ENCODE measurements around the gene NSD2.

The NSD2 gene

DNA sequence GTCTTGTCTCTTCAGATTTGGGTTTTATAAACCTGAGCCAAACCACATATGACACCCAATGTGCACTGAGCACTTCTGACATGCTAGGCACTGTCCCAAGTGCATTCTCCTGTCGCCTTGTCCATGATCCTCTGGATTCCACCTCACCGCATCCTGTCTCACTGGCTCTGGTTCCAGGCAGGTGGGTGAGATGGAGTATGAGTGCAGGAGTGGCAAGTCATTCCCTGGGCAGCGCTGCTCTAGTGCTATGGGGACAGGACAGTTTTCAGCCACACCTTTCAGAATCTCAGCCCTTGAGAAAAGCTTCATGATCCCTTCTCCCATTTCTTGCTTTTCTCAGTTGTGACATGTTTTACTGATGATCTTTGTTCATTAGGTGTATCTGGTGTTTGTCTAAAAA lies 66.4 kb downstream of the NSD2 start:
- in situ Hi-C loops (cut with HindIII; ENCODE audit: low sequenced_read_pairs) = no loop called here

DNA sequence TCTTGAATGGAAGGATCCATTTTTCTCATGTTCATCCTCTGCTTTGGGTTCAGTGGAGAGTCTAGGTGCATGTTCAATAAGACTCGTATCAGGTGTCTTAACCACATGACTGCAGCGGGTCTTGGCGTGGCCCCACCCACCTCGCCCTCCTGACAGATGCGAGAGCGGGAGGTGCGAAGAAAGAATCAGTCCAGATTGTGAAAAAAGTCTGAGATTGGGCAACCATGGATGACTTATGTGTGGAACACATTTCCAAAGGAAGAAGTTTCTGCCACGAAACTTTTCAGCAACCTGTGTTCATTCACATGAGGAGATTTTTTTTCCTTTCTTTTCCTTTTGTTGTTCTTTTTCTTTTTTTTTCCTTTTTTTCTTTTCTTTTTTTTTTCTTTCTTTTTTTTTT lies 66.8 kb downstream of the NSD2 start:
- in situ Hi-C loops (cut with HindIII; ENCODE audit: low sequenced_read_pairs) = no loop called here

GRCh38 chr4:1939664-1940509 lies 68.7 kb downstream of the NSD2 start:
- in situ Hi-C loops (cut with HindIII; ENCODE audit: low sequenced_read_pairs) = no loop called here

- in situ Hi-C loops (cut with HindIII; ENCODE audit: low sequenced_read_pairs) = no loop called here
Measured at GRCh38 chr4:1940566-1940965, 69.4 kb downstream of the NSD2 start.

DNA sequence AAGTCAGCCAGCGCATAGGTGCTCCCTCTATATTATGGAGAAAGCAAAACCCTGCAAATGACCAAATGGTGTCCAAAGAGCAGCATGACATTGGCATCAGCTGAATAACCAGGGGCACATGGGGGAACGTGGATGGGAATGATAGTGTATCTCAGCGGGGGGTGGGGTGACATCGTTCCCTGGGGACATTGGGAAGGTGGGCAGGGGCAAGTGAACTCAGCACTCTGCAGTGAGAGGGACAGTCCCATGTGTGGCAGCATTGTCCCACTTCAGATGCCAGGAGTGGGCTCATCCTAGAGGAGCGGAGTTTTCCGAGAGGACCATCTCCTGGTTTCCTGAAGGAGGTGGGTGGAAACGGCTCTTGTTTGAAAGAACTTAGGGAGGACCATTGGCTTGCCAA lies 72.7 kb downstream of the NSD2 start:
- in situ Hi-C loops (cut with HindIII; ENCODE audit: low sequenced_read_pairs) = no loop called here

DNA sequence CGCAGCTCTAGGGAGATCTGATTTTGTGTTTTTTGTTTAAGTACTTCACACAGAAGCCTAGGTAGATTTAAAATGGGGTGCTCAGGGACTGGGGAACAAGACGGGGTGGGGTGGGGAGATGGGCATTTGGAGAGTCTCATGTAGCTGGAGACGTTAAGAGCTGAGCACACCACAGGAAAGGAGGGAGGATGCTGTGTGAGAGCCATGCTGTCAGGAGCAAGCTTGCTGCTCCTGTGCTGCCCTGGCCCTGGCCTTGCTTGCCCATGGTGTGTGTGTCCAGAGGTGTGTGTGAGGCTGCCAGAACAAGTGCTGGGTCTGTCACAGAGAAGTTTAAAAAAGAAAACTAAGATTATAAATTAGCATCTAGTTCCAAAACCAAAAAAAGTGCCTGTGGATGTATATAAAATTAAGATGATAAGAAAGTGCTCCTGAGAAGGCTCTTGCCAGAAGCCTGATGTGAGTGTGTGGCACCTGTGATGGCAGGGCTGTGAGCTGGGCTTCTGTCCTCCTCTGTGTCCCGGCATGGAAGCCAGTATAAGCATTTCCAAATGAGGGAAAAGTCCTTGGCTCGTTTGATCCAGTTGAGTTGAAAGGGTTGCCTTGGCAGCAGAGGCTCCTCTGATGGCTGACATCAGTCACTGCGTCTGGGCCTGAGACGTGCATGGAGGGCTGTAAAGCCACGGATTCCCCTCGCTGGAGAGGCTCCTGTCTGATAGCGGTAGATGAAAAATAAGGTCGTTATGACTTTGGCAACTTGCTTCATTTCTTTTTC lies 74.1 kb downstream of the NSD2 start:
- in situ Hi-C loops (cut with HindIII; ENCODE audit: low sequenced_read_pairs) = loop anchor here (5.0 kb wide), 1 partner anchor 62 kb away; the partner anchor contains the start of gene NELFA

DNA sequence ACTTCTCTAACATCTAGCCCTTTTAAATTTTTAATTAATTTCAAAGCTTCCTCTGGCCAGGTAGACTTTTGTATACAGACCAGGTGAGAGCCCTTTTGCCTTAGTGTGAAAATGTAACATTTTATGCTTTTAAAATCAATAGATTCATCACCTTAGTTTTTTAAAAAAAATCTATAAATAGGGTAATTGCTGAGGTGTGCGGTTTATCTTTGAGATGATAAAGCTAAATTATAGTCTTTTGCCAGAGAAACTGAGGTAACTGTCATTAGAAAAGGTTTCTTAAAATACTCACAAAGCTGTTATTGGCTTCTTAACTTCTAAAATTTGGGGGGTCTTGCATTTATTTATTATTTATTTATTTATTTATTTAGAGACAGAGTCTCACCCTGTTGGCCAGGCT lies 74.7 kb downstream of the NSD2 start:
- in situ Hi-C loops (cut with HindIII; ENCODE audit: low sequenced_read_pairs) = loop anchor here (5.0 kb wide), 1 partner anchor 61 kb away; the partner anchor contains the start of gene NELFA

GRCh38 chr4:1948232-1948631 lies 77.0 kb downstream of the NSD2 start:
- in situ Hi-C loops (cut with HindIII; ENCODE audit: low sequenced_read_pairs) = loop anchor here (5.0 kb wide), 1 partner anchor 59 kb away; the partner anchor contains the start of gene NELFA

- in situ Hi-C loops (cut with HindIII; ENCODE audit: low sequenced_read_pairs) = loop anchor here (5.0 kb wide), 1 partner anchor 58 kb away; the partner anchor contains the start of gene NELFA
Measured at GRCh38 chr4:1948892-1949436, 77.8 kb downstream of the NSD2 start.

- in situ Hi-C loops (cut with HindIII; ENCODE audit: low sequenced_read_pairs) = no loop called here
Measured at GRCh38 chr4:1950369-1950768, 79.2 kb downstream of the NSD2 start.

GRCh38 chr4:1952058-1952700 lies 81.0 kb downstream of the NSD2 start:
- in situ Hi-C loops (cut with HindIII; ENCODE audit: low sequenced_read_pairs) = no loop called here

DNA sequence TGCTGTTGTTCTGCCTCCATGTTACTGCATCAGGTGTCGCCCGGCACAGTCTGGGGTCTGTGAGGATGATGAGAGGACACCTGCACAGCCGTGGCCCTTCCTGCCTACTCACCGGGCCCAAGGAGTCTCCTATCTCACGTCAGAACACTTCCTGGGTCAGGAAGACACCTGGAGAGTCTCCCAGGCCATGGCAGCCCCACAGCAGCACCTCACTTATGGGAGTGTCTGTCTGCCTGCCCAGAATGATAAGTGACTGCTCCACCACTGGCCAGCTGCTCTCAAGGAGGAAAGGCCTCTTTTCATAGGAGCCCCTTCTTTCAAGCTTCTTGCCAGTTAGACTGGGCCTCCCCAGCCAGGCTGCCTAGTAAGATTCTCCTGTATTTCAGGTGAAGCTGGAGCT lies 81.5 kb downstream of the NSD2 start:
- in situ Hi-C loops (cut with HindIII; ENCODE audit: low sequenced_read_pairs) = no loop called here

DNA sequence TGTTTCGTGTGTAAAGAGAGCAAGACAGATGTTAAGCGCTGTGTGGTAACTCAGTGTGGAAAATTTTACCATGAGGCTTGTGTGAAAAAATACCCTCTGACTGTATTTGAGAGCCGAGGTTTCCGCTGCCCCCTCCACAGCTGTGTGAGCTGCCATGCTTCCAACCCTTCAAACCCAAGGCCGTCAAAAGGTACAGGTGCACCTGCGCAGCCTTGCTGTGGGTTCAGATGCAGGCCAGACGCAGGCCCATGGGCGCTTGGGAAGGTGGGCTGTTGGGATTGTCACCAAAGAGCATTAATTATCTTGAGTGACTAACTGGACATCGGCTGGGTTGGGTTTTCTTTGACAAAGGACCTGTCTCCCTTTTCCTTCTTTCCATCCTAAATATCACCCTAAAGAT lies 82.1 kb downstream of the NSD2 start:
- in situ Hi-C loops (cut with HindIII; ENCODE audit: low sequenced_read_pairs) = no loop called here

- in situ Hi-C loops (cut with HindIII; ENCODE audit: low sequenced_read_pairs) = loop anchor here (5.0 kb wide), 1 partner anchor 99 kb away; the partner anchor contains the start of gene LETM1
Measured at GRCh38 chr4:1956631-1957030, 85.4 kb downstream of the NSD2 start.

- in situ Hi-C loops (cut with HindIII; ENCODE audit: low sequenced_read_pairs) = loop anchor here (5.0 kb wide), 1 partner anchor 101 kb away; the partner anchor contains the start of gene LETM1
Measured at GRCh38 chr4:1958276-1959103, 87.3 kb downstream of the NSD2 start.

DNA sequence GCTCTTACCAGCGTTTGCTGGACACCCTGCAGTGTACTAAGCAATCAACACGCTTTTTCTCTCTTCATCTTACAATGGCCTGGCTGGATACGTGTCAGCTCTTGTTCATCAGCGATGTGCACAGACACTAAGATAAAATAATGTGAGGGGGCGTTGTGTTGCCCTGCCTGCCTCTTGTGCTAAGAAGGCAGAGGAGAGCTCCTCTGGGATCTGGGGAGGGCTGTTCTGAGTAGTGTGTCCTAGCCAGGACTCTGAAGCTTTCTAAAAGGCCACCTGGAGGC lies 87.9 kb downstream of the NSD2 start:
- in situ Hi-C loops (cut with HindIII; ENCODE audit: low sequenced_read_pairs) = loop anchor here (5.0 kb wide), 1 partner anchor 102 kb away; the partner anchor contains the start of gene LETM1

DNA sequence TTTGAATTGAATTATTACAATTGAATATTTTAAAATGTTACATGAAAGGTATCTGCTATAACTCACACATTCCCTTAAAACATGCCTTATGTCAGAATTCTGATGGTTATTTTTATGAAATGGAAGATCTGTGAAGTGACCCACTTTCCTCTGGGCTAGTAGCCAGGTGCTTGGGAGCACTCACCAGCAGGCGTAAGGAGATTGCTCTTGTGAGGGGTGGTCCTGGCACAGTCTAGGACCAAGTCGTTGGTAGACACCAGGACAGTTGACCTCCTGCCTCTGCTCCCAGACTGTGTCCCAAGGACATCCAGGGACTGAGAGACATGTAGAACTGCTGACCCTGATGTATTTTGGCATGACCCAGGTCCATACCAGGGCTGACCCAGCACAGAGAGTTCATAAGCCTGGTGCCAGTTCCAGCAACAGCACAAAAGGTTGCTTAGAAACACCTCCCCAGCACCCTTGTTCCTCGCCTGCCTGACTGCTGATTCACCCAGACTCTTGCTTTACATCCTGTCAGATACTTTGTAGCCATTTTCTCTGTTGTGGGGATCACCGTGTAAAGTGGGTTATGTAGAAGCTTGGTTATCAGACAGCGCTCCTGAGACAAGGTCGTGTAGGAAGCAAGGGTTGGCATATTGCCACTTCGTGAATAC lies 89.1 kb downstream of the NSD2 start:
- in situ Hi-C loops (cut with HindIII; ENCODE audit: low sequenced_read_pairs) = no loop called here

DNA sequence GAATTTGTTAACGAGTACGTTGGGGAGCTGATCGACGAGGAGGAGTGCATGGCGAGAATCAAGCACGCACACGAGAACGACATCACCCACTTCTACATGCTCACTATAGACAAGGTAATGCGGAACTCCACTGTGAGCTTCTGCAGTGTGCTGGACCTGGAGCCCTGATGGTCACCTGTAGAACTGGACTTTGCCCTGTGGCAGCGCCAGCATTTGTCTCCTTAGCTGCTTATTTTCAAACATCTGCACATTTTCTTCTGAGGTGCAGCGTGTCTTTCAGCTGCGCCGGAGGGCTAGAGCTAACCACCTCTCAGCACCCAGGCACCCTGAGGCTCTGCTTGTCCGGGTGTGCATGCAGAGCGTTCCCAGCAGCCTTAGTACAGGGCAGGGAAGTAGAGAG lies 89.8 kb downstream of the NSD2 start:
- in situ Hi-C loops (cut with HindIII; ENCODE audit: low sequenced_read_pairs) = no loop called here

- in situ Hi-C loops (cut with HindIII; ENCODE audit: low sequenced_read_pairs) = no loop called here
Measured at GRCh38 chr4:1961563-1961962, 90.4 kb downstream of the NSD2 start.

DNA sequence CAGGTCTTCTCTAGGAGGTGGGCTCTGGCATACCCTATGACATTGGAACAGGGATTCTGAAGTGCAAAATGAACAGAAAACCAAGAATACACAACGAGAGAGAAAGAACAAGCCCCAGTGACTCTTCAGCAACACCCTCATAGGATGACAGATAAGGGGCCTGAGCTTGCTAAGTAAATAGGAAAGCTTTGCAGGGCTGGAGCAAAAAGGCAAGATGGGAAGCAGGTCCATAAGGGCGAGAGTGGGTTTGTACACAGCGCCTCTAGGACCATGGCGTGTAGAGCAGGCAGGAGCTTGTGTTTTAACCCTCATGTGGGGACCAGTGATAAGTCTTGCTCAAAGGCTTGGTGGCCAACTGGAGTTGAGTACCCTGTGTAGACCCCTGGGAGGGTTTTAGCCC lies 91.8 kb downstream of the NSD2 start:
- in situ Hi-C loops (cut with HindIII; ENCODE audit: low sequenced_read_pairs) = no loop called here

Data from endothelial cell of hepatic sinusoid (primary cell).